Progenitor cell of endocrine pancreas (in vitro differentiated cells): ENCODE results near the gene GPR173. TPM values are rescaled to one million over a fixed set of nuclear protein-coding genes. Genes with fewer than 3 reads are reported as not detected.

Experiments used
- DNase-seq: peaks from one replicate; pipeline ENCODE4 v3.0.0; 2021; ENCODE audit warnings: low spot score; ENCODE audit not compliant: unreplicated experiment
- H3K27ac Mint-ChIP-seq: 2 replicates; pipeline ENCODE4 v1.8.0; 2021; ENCODE audit warnings: mild to moderate bottlenecking, moderate library complexity, mixed read lengths
- H3K27me3 Mint-ChIP-seq: 2 replicates; pipeline ENCODE4 v1.8.0; 2021; ENCODE audit warnings: mixed read lengths
- H3K36me3 Mint-ChIP-seq: 2 replicates; pipeline ENCODE4 v1.8.0; 2022; ENCODE audit warnings: mixed read lengths; ENCODE audit not compliant: insufficient read depth
- H3K4me1 Mint-ChIP-seq: 2 replicates; pipeline ENCODE4 v1.8.0; 2021; ENCODE audit warnings: low read depth, mixed read lengths
- H3K4me3 Mint-ChIP-seq: 2 replicates; pipeline ENCODE4 v1.8.0; 2021; ENCODE audit warnings: low read depth, mild to moderate bottlenecking, moderate library complexity, mixed read lengths
- H3K9me3 Mint-ChIP-seq: 2 replicates; pipeline ENCODE4 v1.8.0; 2021; ENCODE audit warnings: low read depth, mixed read lengths
- CTCF ChIP-seq: fragments of 200-600 bp; sonication (generic); IDR thresholded peaks from one replicate; pipeline ENCODE4 v1.5.0; 2021; ENCODE audit warnings: antibody characterized with exemption, mild to moderate bottlenecking; ENCODE audit not compliant: unreplicated experiment
- total RNA-seq: library from RNA; stranded (reverse); gene quantifications from 2 replicates; pipeline ENCODE4 v1.2.1, GENCODE V29; 2021

GPR173 gene
- total RNA-seq, 1 donor from 2014 or later, result 19.4 TPM

GRCh38 chrX:53122013-53122412 is 73.4 kb downstream of the GPR173 start:
- Mint-ChIP-seq H3K4me3 (no peak overlapping the region), H3K27me3 (no peaks in the 10 kb centered on the region), H3K9me3 (peaks cover 18% of the 10 kb centered on the region), H3K4me1 (no peaks in the 10 kb centered on the region), H3K36me3 (peaks cover 4% of the 10 kb centered on the region), H3K27ac (no peak overlapping the region)
- DNase-seq, result no peak
- TF ChIP-seq CTCF, result no peak

GRCh38 chrX:53125506-53125905 is 76.9 kb downstream of the GPR173 start:
- Mint-ChIP-seq H3K4me3 (no peak overlapping the region), H3K9me3 (peaks cover 20% of the 10 kb centered on the region), H3K27ac (no peak overlapping the region), H3K36me3 (peaks cover 4% of the 10 kb centered on the region), H3K27me3 (no peaks in the 10 kb centered on the region), H3K4me1 (no peaks in the 10 kb centered on the region)
- no peak for TF ChIP-seq CTCF
- no peak for DNase-seq

GRCh38 chrX:53126377-53126776 is 77.8 kb downstream of the GPR173 start:
- no peak for TF ChIP-seq CTCF
- Mint-ChIP-seq H3K9me3 (peaks cover 23% of the 10 kb centered on the region), H3K36me3 (peaks cover 4% of the 10 kb centered on the region), H3K4me1 (no peaks in the 10 kb centered on the region), H3K27ac (no peak overlapping the region), H3K27me3 (no peaks in the 10 kb centered on the region), H3K4me3 (no peak overlapping the region)
- no peak for DNase-seq

GRCh38 chrX:53128097-53128749 is 79.6 kb downstream of the GPR173 start:
- DNase-seq, result no peak
- peaks cover 4% of the 10 kb centered on the region for H3K36me3 Mint-ChIP-seq
- H3K27me3 Mint-ChIP-seq, result no peaks in the 10 kb centered on the region

More at GRCh38 chrX:53128097-53128749, 79.6 kb downstream of the GPR173 start:
- Mint-ChIP-seq H3K27ac (no peak overlapping the region), H3K4me1 (no peaks in the 10 kb centered on the region), H3K9me3 (peaks cover 28% of the 10 kb centered on the region), H3K4me3 (no peak overlapping the region)
- no peak for TF ChIP-seq CTCF

Other genes with a start within 250 kb of the GPR173 start
- gene XAGE5, start 237.5 kb upstream of the GPR173 start, total RNA-seq, result not detected in 2 replicates
- gene XAGE3, start 180.7 kb upstream of the GPR173 start, total RNA-seq, result not detected in 2 replicates
- 13.1 and 14.9 TPM in 2 replicates for gene FAM156B, start 151.5 kb upstream of the GPR173 start, total RNA-seq
- 22.0 and 27.2 TPM in 2 replicates for gene FAM156A, start 90.3 kb upstream of the GPR173 start, total RNA-seq
- 53.6 and 54.9 TPM in 2 replicates for gene TSPYL2, start 33.6 kb downstream of the GPR173 start, total RNA-seq
- 16.0 and 18.0 TPM in 2 replicates for gene KANTR, start 45.4 kb downstream of the GPR173 start, total RNA-seq
- gene KDM5C, start 176.4 kb downstream of the GPR173 start, total RNA-seq, result 109 and 112 TPM in 2 replicates
- gene IQSEC2, start 232.8 kb downstream of the GPR173 start, total RNA-seq, result 15.1 and 18.1 TPM in 2 replicates